HUES64 (cell line): Measurements from ENCODE around the gene HINFP.
"Not testable (repeated sequence)": the region's sequence is repeated elsewhere in the genome, so short reads cannot be mapped to it uniquely, and the experiment has no call there.

Experiments
- H3K27ac ChIP-seq: 2 replicates; pipeline ENCODE4 v1.7.0; 2013; ENCODE audit warnings: low read depth, low read length, inconsistent platforms
- H3K27me3 ChIP-seq: 2 replicates; pipeline ENCODE4 v1.6.1; 2013; ENCODE audit warnings: mild to moderate bottlenecking, low read length; ENCODE audit not compliant: insufficient read depth
- H3K36me3 ChIP-seq: 2 replicates; pipeline ENCODE4 v1.6.1; 2013; ENCODE audit warnings: mild to moderate bottlenecking, low read length; ENCODE audit not compliant: insufficient read depth
- H3K4me1 ChIP-seq: 2 replicates; pipeline ENCODE4 v1.6.1; 2013; ENCODE audit warnings: mild to moderate bottlenecking, low read length, moderate library complexity; ENCODE audit not compliant: insufficient read depth
- H3K4me3 ChIP-seq: 2 replicates; pipeline ENCODE4 v1.5.1; 2013; ENCODE audit warnings: mild to moderate bottlenecking, low read length, moderate library complexity
- H3K9ac ChIP-seq: 2 replicates; pipeline ENCODE4 v1.6.1; 2013; ENCODE audit warnings: mild to moderate bottlenecking, low read depth, low read length
- H3K9me3 ChIP-seq: 2 replicates; pipeline ENCODE4 v1.6.1; 2013; ENCODE audit warnings: low read depth, low read length; ENCODE audit not compliant: insufficient read depth
- WGBS: fragments of 150-250, 120-280 bp; methylation state at CpG from one replicate; pipeline ENCODE4 v1.1.7; 2013; ENCODE audit warnings: missing lambda C conversion rate; 5-methylcytosine and 5-hydroxymethylcytosine counted together

The HINFP gene

GRCh38 chr11:119179342-119179741 lies 58.0 kb downstream of the HINFP start:
- H3K9ac ChIP-seq: no peak overlapping the region
- WGBS: 94% methylated on average over 6 of the region's 6 CpGs
- H3K4me1 ChIP-seq: 0 out of 2 replicates have a peak, but pooled peaks cover 4% of the 10 kb centered on the region
- H3K36me3 ChIP-seq: peaks cover 11% of the 10 kb centered on the region
- H3K27ac ChIP-seq: no peak overlapping the region
- H3K9me3 ChIP-seq: no peaks in the 10 kb centered on the region
- H3K27me3 ChIP-seq: no peaks in the 10 kb centered on the region
- H3K4me3 ChIP-seq: no peak overlapping the region

GRCh38 chr11:119179983-119180382 lies 58.6 kb downstream of the HINFP start:
- WGBS: 95% methylated on average over 10 of the region's 10 CpGs
- no peaks in the 10 kb centered on the region for H3K9me3 ChIP-seq
- peaks cover 6% of the 10 kb centered on the region; the same call in 1 of the 2 replicates for H3K36me3 ChIP-seq
- no peak overlapping the region for H3K4me3 ChIP-seq
- H3K9ac ChIP-seq: no peak overlapping the region
- H3K27me3 ChIP-seq: no peaks in the 10 kb centered on the region
- H3K4me1 ChIP-seq: 0 out of 2 replicates have a peak, but pooled peaks cover 4% of the 10 kb centered on the region
- no peak overlapping the region for H3K27ac ChIP-seq

- WGBS: 91% methylated on average over 6 of the region's 6 CpGs
Observed at GRCh38 chr11:119180729-119181676, 59.6 kb downstream of the HINFP start.

GRCh38 chr11:119181677-119182412 lies 60.5 kb downstream of the HINFP start:
- Histone ChIP-seq H3K27me3 (no peaks in the 10 kb centered on the region), H3K27ac (no peak overlapping the region), H3K36me3 (0 out of 2 replicates have a peak, but pooled peaks cover 6% of the 10 kb centered on the region), H3K4me3 (no peak overlapping the region), H3K9ac (no peak overlapping the region), H3K9me3 (no peaks in the 10 kb centered on the region), H3K4me1 (0 out of 2 replicates have a peak, but pooled peaks cover 4% of the 10 kb centered on the region)
- 92% methylated on average over 17 of the region's 17 CpGs for WGBS

More at GRCh38 chr11:119180729-119181676, 59.6 kb downstream of the HINFP start:
- Histone ChIP-seq H3K27me3 (no peaks in the 10 kb centered on the region), H3K36me3 (0 out of 2 replicates have a peak, but pooled peaks cover 6% of the 10 kb centered on the region), H3K4me1 (0 out of 2 replicates have a peak, but pooled peaks cover 4% of the 10 kb centered on the region), H3K4me3 (no peak overlapping the region), H3K27ac (no peak overlapping the region), H3K9me3 (no peaks in the 10 kb centered on the region), H3K9ac (no peak overlapping the region)

GRCh38 chr11:119184399-119184798 lies 63.0 kb downstream of the HINFP start:
- H3K27me3 ChIP-seq, H3K4me1 ChIP-seq, H3K9ac ChIP-seq, H3K4me3 ChIP-seq, H3K36me3 ChIP-seq, H3K27ac ChIP-seq, H3K9me3 ChIP-seq: not testable (repeated sequence)
- 85% methylated on average over 9 of the region's 9 CpGs for WGBS
